HepG2 (cell line): Measurements from ENCODE around the gene SLC2A14. TPM values are rescaled to one million over a fixed set of nuclear protein-coding genes. Genes with fewer than 3 reads are reported as not detected.

Experiments
- DNMT3B ChIP-seq: conservative IDR thresholded peaks from 2 replicates; pipeline ENCODE4 v1.6.1; 2016; ENCODE audit warnings: missing biosample characterization, control low read depth
- ERF ChIP-seq: IDR thresholded peaks from 2 replicates; pipeline ENCODE4 v1.6.1; 2018; ENCODE audit warnings: missing biosample characterization, missing genetic modification reagents
- MATR3 ChIP-seq: sonication (generic); formaldehyde crosslinking; IDR thresholded peaks from 2 replicates; pipeline ENCODE4 v1.4.0; 2020; ENCODE audit warnings: missing genetic modification reagents
- NCOR1 ChIP-seq: fragments of 200-600 bp; sonication (generic); IDR thresholded peaks from 2 replicates; pipeline ENCODE4 v1.7.0; 2017; ENCODE audit warnings: antibody characterized with exemption, low read length, borderline replicate concordance
- SMAD3 ChIP-seq: sonication (generic); formaldehyde crosslinking; IDR thresholded peaks from 2 replicates; pipeline ENCODE4 v1.4.0; 2020; ENCODE audit warnings: missing genetic modification reagents
- ZNF441 ChIP-seq: sonication (generic); formaldehyde crosslinking; IDR thresholded peaks from 2 replicates; pipeline ENCODE4 v1.7.0; 2021; ENCODE audit warnings: missing genetic modification reagents, borderline replicate concordance
- ZNF713 ChIP-seq: sonication (generic); formaldehyde crosslinking; IDR thresholded peaks from 2 replicates; pipeline ENCODE4 v1.4.0; 2020; ENCODE audit warnings: mild to moderate bottlenecking, missing genetic modification reagents
- ZNF761 ChIP-seq: sonication (generic); formaldehyde crosslinking; conservative IDR thresholded peaks from 2 replicates; pipeline ENCODE4 v1.4.0; 2020; ENCODE audit warnings: mild to moderate bottlenecking, missing genetic modification reagents
- ZNF772 ChIP-seq: sonication (generic); formaldehyde crosslinking; IDR thresholded peaks from 2 replicates; pipeline ENCODE4 v1.5.0; 2020; ENCODE audit warnings: mild to moderate bottlenecking, missing genetic modification reagents
- polyA plus RNA-seq, 8 experiments: library from polyadenylated mRNA; depleted of rRNA in 3 of 8; stranded (reverse) in 7 of 8; unstranded in 1 of 8; fragments of >200 nt; fragmentation: Illumina TruSeq in 4 of 8; extraction: Trizol in 4 of 8; gene quantifications; 2 replicates each; pipeline versions ENCODE4 v1.2.1 to v1.2.3, GENCODE V29; 2011 to 2016; ENCODE audit warnings: low read depth in 4 of 8, missing spikeins in 1 of 8, mixed read lengths in 1 of 8; ENCODE audit not compliant: insufficient read depth in 1 of 8
- total RNA-seq, 5 experiments: library from RNA; depleted of rRNA; stranded (reverse); fragments of >200 nt; fragmentation: Illumina TruSeq; extraction: Trizol; gene quantifications; 2 replicates each; pipeline ENCODE4 v1.2.3, GENCODE V29; 2016; ENCODE audit warnings: low read depth in 1 of 5
- TF ChIP-seq, protein P1 (sequence below), 2 experiments: sonication (generic) in 1 of 2; formaldehyde crosslinking in 1 of 2; IDR thresholded peaks; 2 replicates each; pipeline versions ENCODE4 v1.6.1 to v1.9.0; 2014 to 2022; ENCODE audit warnings: antibody characterized with exemption in 1 of 2, borderline replicate concordance in 1 of 2, inconsistent platforms in 1 of 2, low read depth in 1 of 2, missing genetic modification reagents in 1 of 2
- TF ChIP-seq, protein P2 (sequence below): sonication (generic); formaldehyde crosslinking; IDR thresholded peaks from 2 replicates; pipeline ENCODE4 v1.4.0; 2020; ENCODE audit warnings: missing genetic modification reagents, mild to moderate bottlenecking, borderline replicate concordance
- TF ChIP-seq, protein P3 (sequence below): sonication (generic); formaldehyde crosslinking; IDR thresholded peaks from 2 replicates; pipeline ENCODE4 v1.4.0; 2020; ENCODE audit warnings: mild to moderate bottlenecking, missing genetic modification reagents
- TF ChIP-seq, protein P4 (sequence below): sonication (generic); formaldehyde crosslinking; IDR thresholded peaks from 2 replicates; pipeline ENCODE4 v1.4.0; 2020; ENCODE audit warnings: missing genetic modification reagents
- TF ChIP-seq, protein P5 (sequence below): sonication (generic); formaldehyde crosslinking; IDR thresholded peaks from 2 replicates; pipeline ENCODE4 v1.4.0; 2020; ENCODE audit warnings: missing genetic modification reagents
- TF ChIP-seq, protein P6 (sequence below): IDR thresholded peaks from 2 replicates; pipeline ENCODE4 v1.6.1; 2016

The SLC2A14 gene
- total and polyA plus RNA-seq, 2 of the 13 experiments (the other 11 are each of a cell fraction or from before 2014, with no cell fraction given) = 7.7 to 39.0 TPM

DNA sequence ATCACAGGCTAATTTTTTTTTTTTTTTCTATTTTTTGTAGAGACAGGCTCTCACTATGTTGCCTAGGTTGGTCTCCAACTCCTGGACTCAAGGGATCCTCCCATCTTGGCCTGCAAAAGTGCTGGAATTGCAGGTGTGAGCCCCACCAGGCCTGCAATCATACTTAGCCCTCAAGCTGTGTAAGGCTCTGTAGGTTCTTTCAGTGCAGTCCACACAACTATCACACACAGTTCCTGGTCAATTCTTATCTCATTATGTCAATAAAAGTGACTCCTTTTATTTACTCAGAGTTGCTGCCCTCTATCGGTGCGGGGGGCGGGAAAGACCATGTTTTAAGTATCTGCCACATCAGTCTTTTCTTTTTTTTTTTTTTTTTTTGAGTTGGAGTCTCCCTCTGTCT is 34.3 kb upstream of the SLC2A14 start (continued):
- TF ChIP-seq, protein P1, sequence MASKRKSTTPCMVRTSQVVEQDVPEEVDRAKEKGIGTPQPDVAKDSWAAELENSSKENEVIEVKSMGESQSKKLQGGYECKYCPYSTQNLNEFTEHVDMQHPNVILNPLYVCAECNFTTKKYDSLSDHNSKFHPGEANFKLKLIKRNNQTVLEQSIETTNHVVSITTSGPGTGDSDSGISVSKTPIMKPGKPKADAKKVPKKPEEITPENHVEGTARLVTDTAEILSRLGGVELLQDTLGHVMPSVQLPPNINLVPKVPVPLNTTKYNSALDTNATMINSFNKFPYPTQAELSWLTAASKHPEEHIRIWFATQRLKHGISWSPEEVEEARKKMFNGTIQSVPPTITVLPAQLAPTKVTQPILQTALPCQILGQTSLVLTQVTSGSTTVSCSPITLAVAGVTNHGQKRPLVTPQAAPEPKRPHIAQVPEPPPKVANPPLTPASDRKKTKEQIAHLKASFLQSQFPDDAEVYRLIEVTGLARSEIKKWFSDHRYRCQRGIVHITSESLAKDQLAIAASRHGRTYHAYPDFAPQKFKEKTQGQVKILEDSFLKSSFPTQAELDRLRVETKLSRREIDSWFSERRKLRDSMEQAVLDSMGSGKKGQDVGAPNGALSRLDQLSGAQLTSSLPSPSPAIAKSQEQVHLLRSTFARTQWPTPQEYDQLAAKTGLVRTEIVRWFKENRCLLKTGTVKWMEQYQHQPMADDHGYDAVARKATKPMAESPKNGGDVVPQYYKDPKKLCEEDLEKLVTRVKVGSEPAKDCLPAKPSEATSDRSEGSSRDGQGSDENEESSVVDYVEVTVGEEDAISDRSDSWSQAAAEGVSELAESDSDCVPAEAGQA (IDR thresholded peaks at IDR 0.05; ENCODE audit: low read depth) = no peak
- TF ChIP-seq, protein P1 (CRISPR knock-in tag; IDR thresholded peaks at IDR 0.05; ENCODE audit: borderline replicate concordance) = no peak
- TF ChIP-seq NCOR1 = peak; percentile 21; the same call in 1 of the 2 replicates
- 0 out of 2 replicates have a peak, but pooled peaks have one; percentile 69 for TF ChIP-seq ZNF761
- TF ChIP-seq, protein P2, sequence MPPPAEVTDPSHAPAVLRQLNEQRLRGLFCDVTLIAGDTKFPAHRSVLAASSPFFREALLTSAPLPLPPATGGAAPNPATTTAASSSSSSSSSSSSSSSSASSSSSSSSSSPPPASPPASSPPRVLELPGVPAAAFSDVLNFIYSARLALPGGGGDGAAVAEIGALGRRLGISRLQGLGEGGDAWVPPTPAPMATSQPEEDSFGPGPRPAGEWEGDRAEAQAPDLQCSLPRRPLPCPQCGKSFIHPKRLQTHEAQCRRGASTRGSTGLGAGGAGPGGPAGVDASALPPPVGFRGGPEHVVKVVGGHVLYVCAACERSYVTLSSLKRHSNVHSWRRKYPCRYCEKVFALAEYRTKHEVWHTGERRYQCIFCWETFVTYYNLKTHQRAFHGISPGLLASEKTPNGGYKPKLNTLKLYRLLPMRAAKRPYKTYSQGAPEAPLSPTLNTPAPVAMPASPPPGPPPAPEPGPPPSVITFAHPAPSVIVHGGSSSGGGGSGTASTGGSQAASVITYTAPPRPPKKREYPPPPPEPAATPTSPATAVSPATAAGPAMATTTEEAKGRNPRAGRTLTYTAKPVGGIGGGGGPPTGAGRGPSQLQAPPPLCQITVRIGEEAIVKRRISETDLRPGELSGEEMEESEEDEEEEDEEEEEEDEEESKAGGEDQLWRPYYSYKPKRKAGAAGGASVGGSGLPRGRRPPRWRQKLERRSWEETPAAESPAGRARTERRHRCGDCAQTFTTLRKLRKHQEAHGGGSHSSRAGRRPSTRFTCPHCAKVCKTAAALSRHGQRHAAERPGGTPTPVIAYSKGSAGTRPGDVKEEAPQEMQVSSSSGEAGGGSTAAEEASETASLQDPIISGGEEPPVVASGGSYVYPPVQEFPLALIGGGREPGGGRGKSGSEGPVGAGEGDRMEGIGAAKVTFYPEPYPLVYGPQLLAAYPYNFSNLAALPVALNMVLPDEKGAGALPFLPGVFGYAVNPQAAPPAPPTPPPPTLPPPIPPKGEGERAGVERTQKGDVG (CRISPR knock-in tag) = no peak
- TF ChIP-seq SMAD3 (CRISPR knock-in tag) = peak; percentile 59; the same call in 1 of the 2 replicates
- TF ChIP-seq MATR3 (CRISPR knock-in tag) = no peak
- TF ChIP-seq, protein P3, sequence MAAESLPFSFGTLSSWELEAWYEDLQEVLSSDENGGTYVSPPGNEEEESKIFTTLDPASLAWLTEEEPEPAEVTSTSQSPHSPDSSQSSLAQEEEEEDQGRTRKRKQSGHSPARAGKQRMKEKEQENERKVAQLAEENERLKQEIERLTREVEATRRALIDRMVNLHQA (CRISPR knock-in tag) = no peak
- TF ChIP-seq, protein P4, sequence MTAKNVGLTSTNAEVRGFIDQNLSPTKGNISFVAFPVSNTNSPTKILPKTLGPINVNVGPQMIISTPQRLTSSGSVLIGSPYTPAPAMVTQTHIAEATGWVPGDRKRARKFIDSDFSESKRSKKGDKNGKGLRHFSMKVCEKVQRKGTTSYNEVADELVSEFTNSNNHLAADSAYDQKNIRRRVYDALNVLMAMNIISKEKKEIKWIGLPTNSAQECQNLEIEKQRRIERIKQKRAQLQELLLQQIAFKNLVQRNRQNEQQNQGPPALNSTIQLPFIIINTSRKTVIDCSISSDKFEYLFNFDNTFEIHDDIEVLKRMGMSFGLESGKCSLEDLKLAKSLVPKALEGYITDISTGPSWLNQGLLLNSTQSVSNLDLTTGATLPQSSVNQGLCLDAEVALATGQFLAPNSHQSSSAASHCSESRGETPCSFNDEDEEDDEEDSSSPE (CRISPR knock-in tag) = peak; percentile 43; the same call in 1 of the 2 replicates
- no peak for TF ChIP-seq DNMT3B
- peak; percentile 35; the same call in 1 of the 2 replicates for TF ChIP-seq ZNF772
- TF ChIP-seq ZNF441 (CRISPR knock-in tag) = 0 out of 2 replicates have a peak, but pooled peaks have one; percentile 29
- TF ChIP-seq, protein P5, sequence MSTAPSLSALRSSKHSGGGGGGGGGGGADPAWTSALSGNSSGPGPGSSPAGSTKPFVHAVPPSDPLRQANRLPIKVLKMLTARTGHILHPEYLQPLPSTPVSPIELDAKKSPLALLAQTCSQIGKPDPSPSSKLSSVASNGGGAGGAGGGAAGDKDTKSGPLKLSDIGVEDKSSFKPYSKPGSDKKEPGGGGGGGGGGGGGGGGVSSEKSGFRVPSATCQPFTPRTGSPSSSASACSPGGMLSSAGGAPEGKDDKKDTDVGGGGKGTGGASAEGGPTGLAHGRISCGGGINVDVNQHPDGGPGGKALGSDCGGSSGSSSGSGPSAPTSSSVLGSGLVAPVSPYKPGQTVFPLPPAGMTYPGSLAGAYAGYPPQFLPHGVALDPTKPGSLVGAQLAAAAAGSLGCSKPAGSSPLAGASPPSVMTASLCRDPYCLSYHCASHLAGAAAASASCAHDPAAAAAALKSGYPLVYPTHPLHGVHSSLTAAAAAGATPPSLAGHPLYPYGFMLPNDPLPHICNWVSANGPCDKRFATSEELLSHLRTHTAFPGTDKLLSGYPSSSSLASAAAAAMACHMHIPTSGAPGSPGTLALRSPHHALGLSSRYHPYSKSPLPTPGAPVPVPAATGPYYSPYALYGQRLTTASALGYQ (CRISPR knock-in tag) = peak; percentile 73
- TF ChIP-seq, protein P6, sequence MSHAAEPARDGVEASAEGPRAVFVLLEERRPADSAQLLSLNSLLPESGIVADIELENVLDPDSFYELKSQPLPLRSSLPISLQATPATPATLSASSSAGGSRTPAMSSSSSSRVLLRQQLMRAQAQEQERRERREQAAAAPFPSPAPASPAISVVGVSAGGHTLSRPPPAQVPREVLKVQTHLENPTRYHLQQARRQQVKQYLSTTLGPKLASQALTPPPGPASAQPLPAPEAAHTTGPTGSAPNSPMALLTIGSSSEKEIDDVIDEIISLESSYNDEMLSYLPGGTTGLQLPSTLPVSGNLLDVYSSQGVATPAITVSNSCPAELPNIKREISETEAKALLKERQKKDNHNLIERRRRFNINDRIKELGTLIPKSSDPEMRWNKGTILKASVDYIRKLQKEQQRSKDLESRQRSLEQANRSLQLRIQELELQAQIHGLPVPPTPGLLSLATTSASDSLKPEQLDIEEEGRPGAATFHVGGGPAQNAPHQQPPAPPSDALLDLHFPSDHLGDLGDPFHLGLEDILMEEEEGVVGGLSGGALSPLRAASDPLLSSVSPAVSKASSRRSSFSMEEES (CRISPR knock-in tag) = peak; percentile 57; the same call in 1 of the 2 replicates
- TF ChIP-seq ERF (CRISPR knock-in tag) = 0 out of 2 replicates have a peak, but pooled peaks have one; percentile 36
- no peak for TF ChIP-seq ZNF713 (CRISPR knock-in tag)
